ENCODE measurements around the gene SMAD7. TPM values are rescaled to one million over a fixed set of nuclear protein-coding genes. Genes with fewer than 3 reads are reported as not detected.

SMAD7 gene
- total RNA-seq, 1 donor from 2014 or later, result 61.2 TPM

DNA sequence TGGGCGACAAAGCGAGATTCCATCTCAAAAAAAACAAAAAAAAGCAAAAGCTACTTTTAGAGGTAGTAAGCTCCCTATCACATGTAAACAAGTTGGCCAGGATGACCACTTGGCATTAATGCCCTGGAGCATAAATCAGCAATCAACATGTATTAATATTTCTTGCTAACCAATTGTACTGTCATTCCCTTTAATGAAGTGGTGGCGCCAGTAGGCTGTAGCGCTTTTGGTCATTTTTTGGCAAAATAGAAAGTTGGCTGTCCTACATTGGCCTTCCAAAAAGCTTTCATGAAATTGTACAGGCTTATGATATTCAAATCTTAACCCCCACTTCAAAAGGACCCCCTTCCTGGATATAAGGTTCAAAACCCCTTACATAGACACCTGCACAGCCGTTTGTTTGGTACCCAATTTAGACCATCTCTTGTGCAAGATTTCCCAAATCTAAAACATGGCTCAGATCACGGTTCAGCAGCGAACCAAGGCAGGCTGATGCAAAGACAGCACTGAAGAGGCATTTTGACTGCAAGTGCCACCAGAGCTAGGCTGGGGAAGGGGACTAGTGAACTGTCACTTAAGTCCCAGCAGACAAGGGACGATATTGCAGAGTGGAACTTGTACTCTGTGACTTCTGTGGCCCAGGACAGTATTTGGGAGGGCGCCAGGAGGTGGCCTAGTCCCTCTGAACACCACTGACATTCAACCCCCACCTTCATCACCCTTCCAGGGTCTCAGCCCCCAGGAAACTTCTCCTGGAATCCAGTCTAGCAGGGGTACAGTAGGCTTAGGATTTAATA, 31.9 kb downstream of the SMAD7 start:
- TF ChIP-seq, protein P1, sequence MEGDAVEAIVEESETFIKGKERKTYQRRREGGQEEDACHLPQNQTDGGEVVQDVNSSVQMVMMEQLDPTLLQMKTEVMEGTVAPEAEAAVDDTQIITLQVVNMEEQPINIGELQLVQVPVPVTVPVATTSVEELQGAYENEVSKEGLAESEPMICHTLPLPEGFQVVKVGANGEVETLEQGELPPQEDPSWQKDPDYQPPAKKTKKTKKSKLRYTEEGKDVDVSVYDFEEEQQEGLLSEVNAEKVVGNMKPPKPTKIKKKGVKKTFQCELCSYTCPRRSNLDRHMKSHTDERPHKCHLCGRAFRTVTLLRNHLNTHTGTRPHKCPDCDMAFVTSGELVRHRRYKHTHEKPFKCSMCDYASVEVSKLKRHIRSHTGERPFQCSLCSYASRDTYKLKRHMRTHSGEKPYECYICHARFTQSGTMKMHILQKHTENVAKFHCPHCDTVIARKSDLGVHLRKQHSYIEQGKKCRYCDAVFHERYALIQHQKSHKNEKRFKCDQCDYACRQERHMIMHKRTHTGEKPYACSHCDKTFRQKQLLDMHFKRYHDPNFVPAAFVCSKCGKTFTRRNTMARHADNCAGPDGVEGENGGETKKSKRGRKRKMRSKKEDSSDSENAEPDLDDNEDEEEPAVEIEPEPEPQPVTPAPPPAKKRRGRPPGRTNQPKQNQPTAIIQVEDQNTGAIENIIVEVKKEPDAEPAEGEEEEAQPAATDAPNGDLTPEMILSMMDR (IDR thresholded peaks at IDR 0.05), result peak; percentile 14
- peak; percentile 47 for DNase-seq (ENCODE audit: low spot score)
- peaks cover 31% of the 10 kb centered on the region for H3K36me3 Mint-ChIP-seq (ENCODE audit: low read depth)
- H3K9me3 Mint-ChIP-seq (ENCODE audit: low read depth), result no peaks in the 10 kb centered on the region
- no peaks in the 10 kb centered on the region for H3K27me3 Mint-ChIP-seq (ENCODE audit: low read depth)
- H3K4me3 Mint-ChIP-seq (ENCODE audit: unreplicated experiment), result no peak overlapping the region
- peaks cover 90% of the 10 kb centered on the region for H3K4me1 Mint-ChIP-seq (ENCODE audit: low read depth)
- peak overlapping the region; percentile 69 for H3K27ac Mint-ChIP-seq (ENCODE audit: unreplicated experiment)

DNA sequence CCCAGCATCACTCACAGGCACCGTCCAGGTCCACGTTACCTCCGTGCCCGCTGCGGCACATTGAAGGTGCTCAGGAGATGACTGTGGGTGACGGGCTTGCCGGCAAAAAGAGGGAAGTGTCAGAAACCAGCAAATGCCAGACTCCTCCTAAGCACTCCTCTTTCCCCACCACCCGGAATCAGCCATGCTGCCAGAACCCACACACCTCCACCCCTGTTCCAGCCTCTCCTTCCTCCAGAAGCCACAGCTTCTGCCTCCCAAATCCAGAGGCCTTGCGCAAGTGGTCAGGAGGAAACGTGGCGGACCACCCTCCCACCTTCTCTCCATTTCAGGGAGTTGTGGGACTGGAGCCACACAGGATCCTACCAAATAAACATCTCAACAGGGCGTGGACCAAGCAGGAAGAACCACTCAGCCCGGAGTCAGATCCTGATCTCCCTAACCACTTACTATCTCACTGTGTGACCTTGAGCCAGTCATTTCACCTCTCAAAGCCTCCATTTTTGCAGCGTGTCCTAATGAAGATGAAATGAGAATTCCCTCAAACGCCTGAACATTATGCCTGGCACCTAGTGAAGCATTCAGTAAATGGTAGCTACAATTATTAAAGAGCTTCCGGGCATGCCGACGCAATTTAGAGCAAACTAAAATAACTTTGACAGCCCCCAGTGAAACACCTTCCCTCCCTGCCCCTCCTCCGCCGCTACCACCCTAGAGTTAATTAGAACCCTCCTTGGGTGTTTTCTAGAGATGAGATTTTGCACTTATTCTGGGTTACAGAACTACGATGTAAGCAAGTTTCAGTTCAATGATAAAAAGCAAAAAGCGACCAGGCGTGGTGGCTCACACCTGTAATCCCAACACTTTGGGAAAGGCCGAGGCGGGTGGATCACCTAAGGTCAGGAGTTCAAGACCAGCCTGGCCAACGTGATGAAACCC, 32.9 kb downstream of the SMAD7 start:
- TF ChIP-seq, protein P1 (IDR thresholded peaks at IDR 0.05), result no peak
- Mint-ChIP-seq H3K27me3 (ENCODE audit: low read depth) (no peaks in the 10 kb centered on the region), H3K27ac (ENCODE audit: unreplicated experiment) (peak overlapping the region; percentile 69), H3K4me3 (ENCODE audit: unreplicated experiment) (no peak overlapping the region), H3K36me3 (ENCODE audit: low read depth) (peaks cover 23% of the 10 kb centered on the region), H3K4me1 (ENCODE audit: low read depth) (peaks cover 80% of the 10 kb centered on the region), H3K9me3 (ENCODE audit: low read depth) (no peaks in the 10 kb centered on the region)
- peak; percentile 61 for DNase-seq (ENCODE audit: low spot score)

DNA sequence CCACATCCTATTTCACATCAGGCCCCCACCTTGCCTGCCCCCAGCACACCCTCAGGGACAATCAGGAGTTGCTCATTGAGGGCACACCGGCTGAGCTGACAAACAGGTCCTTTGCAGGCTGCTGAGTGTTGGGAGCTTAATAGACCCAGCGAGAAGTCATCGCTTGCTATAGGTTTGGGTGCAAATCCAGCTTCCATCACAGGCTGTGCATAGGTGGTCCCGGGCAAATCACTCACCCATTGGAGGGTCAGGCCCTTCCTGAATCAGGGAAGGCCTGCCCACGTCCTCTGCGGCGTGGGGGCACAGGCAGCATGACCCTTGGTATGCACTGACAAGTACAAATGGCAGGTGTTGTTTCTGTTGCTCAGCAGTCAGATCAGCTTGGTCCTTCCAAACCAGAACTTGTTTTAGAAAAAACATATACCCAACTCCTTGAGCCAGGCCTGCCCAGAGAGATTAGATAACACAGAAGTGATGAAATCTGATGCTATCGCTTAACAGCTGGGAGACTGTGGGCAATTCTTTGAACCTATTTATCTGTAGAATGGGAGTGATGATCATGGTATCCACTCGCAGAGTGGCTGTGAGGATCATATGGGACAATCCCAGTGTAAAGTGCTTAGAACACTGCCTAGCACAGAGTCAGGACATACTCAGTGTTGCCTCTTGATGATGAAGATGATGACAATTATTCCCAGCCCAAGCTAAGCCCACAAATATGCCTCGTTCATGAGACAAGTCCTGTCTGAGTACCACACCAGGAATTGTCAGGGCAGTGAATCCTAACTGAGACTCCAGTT, 34.9 kb downstream of the SMAD7 start:
- Mint-ChIP-seq H3K27me3 (ENCODE audit: low read depth) (no peaks in the 10 kb centered on the region), H3K4me1 (ENCODE audit: low read depth) (peaks cover 65% of the 10 kb centered on the region), H3K27ac (ENCODE audit: unreplicated experiment) (peak overlapping the region; percentile 80), H3K4me3 (ENCODE audit: unreplicated experiment) (no peak overlapping the region), H3K36me3 (ENCODE audit: low read depth) (peaks cover 15% of the 10 kb centered on the region), H3K9me3 (ENCODE audit: low read depth) (no peaks in the 10 kb centered on the region)
- peak; percentile 39 for DNase-seq (ENCODE audit: low spot score)
- TF ChIP-seq, protein P1 (IDR thresholded peaks at IDR 0.05), result no peak

DNA sequence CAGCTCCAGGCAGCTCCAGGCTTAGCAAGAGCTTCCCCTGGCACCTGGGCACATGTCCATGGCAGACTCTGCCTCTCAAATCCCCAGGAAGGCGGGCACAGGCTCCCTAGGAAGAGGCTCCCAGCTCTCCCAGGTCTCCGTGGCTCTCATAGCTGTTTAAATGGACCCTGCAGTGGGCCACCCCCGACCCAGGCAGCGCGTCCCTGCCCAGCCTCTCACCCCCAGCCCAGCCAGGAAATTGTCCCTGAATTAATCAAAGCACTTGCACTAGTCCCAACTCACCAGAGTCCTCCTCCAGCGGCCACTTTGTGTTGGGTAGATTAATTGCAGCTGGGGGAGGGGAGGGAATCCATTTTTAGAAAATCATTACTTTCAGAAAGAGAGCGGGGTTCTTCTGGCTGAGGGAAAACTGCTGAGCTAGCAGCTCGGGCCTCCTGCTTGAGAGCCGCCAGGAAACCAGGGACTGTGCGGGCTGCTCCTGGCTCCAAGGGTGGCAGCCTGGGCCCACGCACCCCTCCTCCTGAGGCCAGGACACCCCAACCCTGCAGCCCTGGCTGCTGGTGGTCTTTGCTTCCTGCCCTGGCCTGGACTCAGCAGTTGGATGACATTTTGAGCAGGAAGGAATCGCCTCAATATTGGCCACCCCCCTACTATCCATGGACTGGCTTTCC, 36.0 kb downstream of the SMAD7 start:
- H3K27ac Mint-ChIP-seq (ENCODE audit: unreplicated experiment), result no peak overlapping the region
- peaks cover 7% of the 10 kb centered on the region for H3K36me3 Mint-ChIP-seq (ENCODE audit: low read depth)
- TF ChIP-seq, protein P1 (IDR thresholded peaks at IDR 0.05), result no peak
- DNase-seq (ENCODE audit: low spot score), result peak; percentile 67
- no peaks in the 10 kb centered on the region for H3K9me3 Mint-ChIP-seq (ENCODE audit: low read depth)
- H3K27me3 Mint-ChIP-seq (ENCODE audit: low read depth), result no peaks in the 10 kb centered on the region
- peaks cover 62% of the 10 kb centered on the region for H3K4me1 Mint-ChIP-seq (ENCODE audit: low read depth)
- H3K4me3 Mint-ChIP-seq (ENCODE audit: unreplicated experiment), result no peak overlapping the region

Data from chondrocyte (in vitro differentiated cells).